ENCODE measurements around the gene EXOSC9. TPM values are rescaled to one million over a fixed set of nuclear protein-coding genes. Genes with fewer than 3 reads are reported as not detected.

The EXOSC9 gene
- total and polyA plus RNA-seq, 2 of the 8 experiments (the other 6 are each of a cell fraction or from before 2014, with no cell fraction given) = 33.2 to 54.9 TPM

- no peak for TF ChIP-seq FOSL1 (IDR thresholded peaks at IDR 0.05; ENCODE audit: insufficient read depth, low read depth, low read length)
- no peak for TF ChIP-seq HDAC2 (IDR thresholded peaks at IDR 0.05; ENCODE audit: borderline replicate concordance in 1 of 2, low read depth in 2 of 2, low read length in 2 of 2)
Observed at GRCh38 chr4:121788896-121789295, 12.2 kb upstream of the EXOSC9 start (continued).

Data from H1 (cell line).